Caco-2 (cell line): ENCODE data around the gene SPDYE6. TPM values are rescaled to one million over a fixed set of nuclear protein-coding genes. Genes with fewer than 3 reads are reported as not detected.

Experiments used
- BruUV-seq: library from RNA; stranded (reverse); fragments of 400-500 nt; replicated peaks from 2 replicates; lab custom pipeline; 2021; lab: Mats Ljungman, UMichigan
- CTCF ChIA-PET: fragments of 300-600 bp; sonication (Branson Sonifier 250); formaldehyde crosslinking; loops from one replicate; lab custom pipeline; 2022; ENCODE audit warnings: antibody characterized with exemption; lab: Charles Lee
- POLR2A ChIA-PET: fragments of 300-600 bp; sonication (Branson Sonifier 250); formaldehyde crosslinking; loops from one replicate; lab custom pipeline; 2022; ENCODE audit warnings: antibody characterized with exemption; lab: Charles Lee
- DNase-seq, 2 experiments: peaks; one replicate each; pipeline versions ENCODE4 v3.0.0 to v3.0.0-alpha.2; 2020 to 2022
- H3K27me3 ChIP-seq: replicated peaks from 2 replicates; pipeline ENCODE4 v1.6.0; 2011; ENCODE audit warnings: low read length; ENCODE audit not compliant: control insufficient read depth, insufficient read depth
- H3K36me3 ChIP-seq: 2 replicates; pipeline ENCODE4 v1.5.1; 2011; ENCODE audit warnings: low read length; ENCODE audit not compliant: control insufficient read depth, insufficient read depth
- H3K4me1 ChIP-seq: fragments of 250-450 bp; sonication (Bioruptor Pico); 2 replicates; pipeline ENCODE4 v1.5.1; 2020; ENCODE audit warnings: mild to moderate bottlenecking
- H3K4me3 ChIP-seq: 2 replicates; pipeline ENCODE4 v1.5.1; 2011; ENCODE audit warnings: low read depth, mild to moderate bottlenecking, control low read depth, low read length
- H3K9me3 ChIP-seq: fragments of 250-450 bp; sonication (Bioruptor Pico); 2 replicates; pipeline ENCODE4 v1.5.1; 2020; ENCODE audit warnings: mild to moderate bottlenecking, moderate library complexity
- H3K27ac Mint-ChIP-seq: one replicate; pipeline ENCODE4 v1.8.0; 2022; ENCODE audit warnings: mixed read lengths; ENCODE audit not compliant: unreplicated experiment
- H3K27me3 Mint-ChIP-seq: one replicate; pipeline ENCODE4 v1.8.0; 2022; ENCODE audit warnings: mixed read lengths; ENCODE audit not compliant: insufficient read depth, unreplicated experiment
- H3K36me3 Mint-ChIP-seq: one replicate; pipeline ENCODE4 v1.8.0; 2022; ENCODE audit warnings: mild to moderate bottlenecking, mixed read lengths; ENCODE audit not compliant: insufficient read depth, unreplicated experiment
- H3K4me1 Mint-ChIP-seq: one replicate; pipeline ENCODE4 v1.8.0; 2022; ENCODE audit warnings: low read depth, mixed read lengths; ENCODE audit not compliant: unreplicated experiment
- H3K4me3 Mint-ChIP-seq: one replicate; pipeline ENCODE4 v1.8.0; 2022; ENCODE audit warnings: mild to moderate bottlenecking, moderate library complexity, mixed read lengths; ENCODE audit not compliant: unreplicated experiment
- H3K9me3 Mint-ChIP-seq: one replicate; pipeline ENCODE4 v1.8.0; 2022; ENCODE audit warnings: mixed read lengths; ENCODE audit not compliant: unreplicated experiment
- CTCF ChIP-seq, 2 experiments: fragments of 200-600 bp in 1 of 2; IDR thresholded peaks; 1 replicate in 1 of 2; 2 replicates in 1 of 2; pipeline versions ENCODE4 v1.5.1 to v1.8.0; 2011 to 2022; ENCODE audit warnings: antibody characterized with exemption in 1 of 2, control low read depth in 1 of 2, inconsistent platforms in 1 of 2, low read depth in 1 of 2, low read length in 1 of 2, mild to moderate bottlenecking in 1 of 2, moderate library complexity in 1 of 2; ENCODE audit not compliant: insufficient read depth in 1 of 2, severe bottlenecking in 1 of 2, unreplicated experiment in 1 of 2
- intact Hi-C: fragments of 100-400 bp; cut with micrococcal nuclease; formaldehyde crosslinking; loops from one replicate; pipeline ENCODE4 v1.10.0; 2022; ENCODE audit not compliant: unreplicated experiment
- total RNA-seq: library from RNA; stranded (reverse); gene quantifications from 2 replicates; pipeline ENCODE4 v1.2.3, GENCODE V29; 2022

SPDYE6 gene
- total RNA-seq, 1 experiment from 2014 or later, result not detected

- no TSS peak for BruUV-seq
- H3K9me3 ChIP-seq, result no peaks in the 10 kb centered on the region
- peaks cover 5% of the 10 kb centered on the region for H3K4me1 Mint-ChIP-seq
- TF ChIP-seq CTCF (IDR thresholded peaks at IDR 0.05; ENCODE audit: insufficient read depth in 1 of 2, low read depth in 1 of 2, low read length in 1 of 2, severe bottlenecking in 1 of 2, unreplicated experiment in 1 of 2), result no peak
- no peak overlapping the region for H3K4me3 ChIP-seq
- H3K27ac Mint-ChIP-seq, result peak overlapping the region; percentile 10
- no peaks in the 10 kb centered on the region for H3K36me3 ChIP-seq
- ChIA-PET CTCF (interaction anchor here (0.6 kb wide), 1 partner anchor 14 kb away, joined by 11 read pairs; no protein-coding TSS in a partner anchor), POLR2A (no interaction called here)
- peaks cover 9% of the 10 kb centered on the region; the same call in 1 of the 2 replicates for H3K4me1 ChIP-seq
- H3K27me3 Mint-ChIP-seq, result peaks cover 3% of the 10 kb centered on the region
- H3K9me3 Mint-ChIP-seq, result no peaks in the 10 kb centered on the region
- H3K27me3 ChIP-seq, result no peaks in the 10 kb centered on the region
- intact Hi-C loops, result loop anchor here (5.0 kb wide), 1 partner anchor 35 kb away; the partner anchor contains the start of gene SH2B2
- peak overlapping the region; percentile 57 for H3K4me3 Mint-ChIP-seq
- DNase-seq, result no peak
- H3K36me3 Mint-ChIP-seq, result peaks cover 4% of the 10 kb centered on the region
These were observed 34.0 kb downstream of the SPDYE6 start for GRCh38 chr7:102322202-102322715.

GRCh38 chr7:102321351-102322201 lies 34.7 kb downstream of the SPDYE6 start:
- H3K4me1 ChIP-seq, result peaks cover 9% of the 10 kb centered on the region; the same call in 1 of the 2 replicates
- no peaks in the 10 kb centered on the region for H3K36me3 ChIP-seq
- H3K27me3 ChIP-seq, result no peaks in the 10 kb centered on the region
- no TSS peak for BruUV-seq
- peak overlapping the region; percentile 57 for H3K4me3 Mint-ChIP-seq
- no peaks in the 10 kb centered on the region for H3K9me3 ChIP-seq
- peak overlapping the region; percentile 30 for H3K4me3 ChIP-seq
- peak in 1 of 2 experiments; percentile 50 for DNase-seq
- intact Hi-C loops, result loop anchor here (5.0 kb wide), 1 partner anchor 34 kb away; the partner anchor contains the start of gene SH2B2
- POLR2A ChIA-PET, result no interaction called here
- peaks cover 7% of the 10 kb centered on the region for H3K36me3 Mint-ChIP-seq
- CTCF ChIA-PET, result interaction anchor here (0.6 to 0.7 kb wide), 2 partner anchors 23 to 63 kb away, joined by 3 to 5 read pairs; no protein-coding TSS in a partner anchor
- no peaks in the 10 kb centered on the region for H3K4me1 Mint-ChIP-seq
- no peak for TF ChIP-seq CTCF (IDR thresholded peaks at IDR 0.05; ENCODE audit: insufficient read depth in 1 of 2, low read depth in 1 of 2, low read length in 1 of 2, severe bottlenecking in 1 of 2, unreplicated experiment in 1 of 2)
- H3K27me3 Mint-ChIP-seq, result peaks cover 3% of the 10 kb centered on the region
- H3K27ac Mint-ChIP-seq, result no peak overlapping the region
- H3K9me3 Mint-ChIP-seq, result no peaks in the 10 kb centered on the region

DNA sequence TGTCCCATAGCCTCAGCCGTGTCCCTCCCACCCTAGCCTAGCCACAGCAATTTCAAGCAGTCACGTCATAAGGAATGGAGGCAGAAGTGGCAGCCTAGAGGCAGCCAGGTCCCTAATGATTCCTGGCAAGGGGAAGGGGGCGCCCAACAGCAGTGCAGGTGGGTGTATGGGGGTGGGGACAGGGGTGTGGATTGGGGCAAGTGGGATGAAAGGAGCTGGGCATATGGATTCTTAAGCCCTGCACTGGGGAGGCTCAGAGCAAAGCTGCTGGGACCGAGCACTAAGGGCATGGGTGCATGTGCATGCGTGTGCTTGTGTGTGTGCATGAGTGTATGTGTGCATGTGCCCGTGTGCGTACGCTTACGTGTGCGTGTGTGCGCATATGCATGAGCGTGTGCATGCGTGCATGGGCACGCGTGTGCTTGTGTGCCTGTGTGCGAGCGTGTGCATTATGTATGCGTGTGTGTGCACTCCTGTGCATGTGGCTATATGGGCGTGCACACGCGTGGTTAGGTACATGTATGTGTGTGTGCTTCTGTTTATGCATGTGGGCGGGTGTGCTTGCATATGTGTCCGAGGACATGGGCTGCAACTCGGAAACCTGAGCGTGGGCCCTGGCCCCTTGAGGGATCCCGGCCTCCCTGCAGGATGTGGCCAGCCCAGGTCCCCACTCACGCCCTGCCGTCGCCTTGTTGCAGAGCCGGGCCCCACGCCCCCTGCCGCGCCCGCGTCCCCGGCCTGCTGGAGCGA lies 35.5 kb downstream of the SPDYE6 start:
- DNase-seq, result no peak
- H3K4me1 ChIP-seq, result peaks cover 9% of the 10 kb centered on the region; the same call in 1 of the 2 replicates
- no TSS peak for BruUV-seq
- H3K27me3 ChIP-seq, result no peaks in the 10 kb centered on the region
- H3K36me3 ChIP-seq, result no peaks in the 10 kb centered on the region
- no peak overlapping the region for H3K27ac Mint-ChIP-seq
- POLR2A ChIA-PET, result no interaction called here
- H3K4me1 Mint-ChIP-seq, result no peaks in the 10 kb centered on the region
- no peaks in the 10 kb centered on the region for H3K9me3 Mint-ChIP-seq
- intact Hi-C loops, result loop anchor here (5.0 kb wide), 1 partner anchor 33 kb away; the partner anchor contains the start of gene SH2B2
- peaks cover 3% of the 10 kb centered on the region for H3K27me3 Mint-ChIP-seq
- peak overlapping the region; percentile 27 for H3K4me3 ChIP-seq
- peaks cover 7% of the 10 kb centered on the region for H3K36me3 Mint-ChIP-seq
- CTCF ChIA-PET, result interaction anchor here (0.7 kb wide), 1 partner anchor 22 kb away, joined by 5 read pairs; no protein-coding TSS in a partner anchor
- H3K4me3 Mint-ChIP-seq, result peak overlapping the region; percentile 57
- H3K9me3 ChIP-seq, result no peaks in the 10 kb centered on the region
- TF ChIP-seq CTCF (IDR thresholded peaks at IDR 0.05; ENCODE audit: insufficient read depth in 1 of 2, low read depth in 1 of 2, low read length in 1 of 2, severe bottlenecking in 1 of 2, unreplicated experiment in 1 of 2), result no peak
